Right ventricle myocardium superior (tissue), 1 donor: Measurements from ENCODE around the gene HOXB6. TPM values are rescaled to one million over a fixed set of nuclear protein-coding genes. Genes with fewer than 3 reads are reported as not detected.

Source experiments
- ATAC-seq: fragments of 200-7000 bp; cut with Tn5 transposase; one replicate; pipeline ENCODE4 v1.9.1; 2020; ENCODE audit warnings: mild to moderate bottlenecking; ENCODE audit not compliant: poor library complexity
- DNase-seq: peaks from one replicate; pipeline ENCODE4 v3.0.0-alpha.2; 2020
- intact Hi-C: fragments of 100-400 bp; cut with DNase I; formaldehyde crosslinking; loops from one replicate; pipeline ENCODE4 v1.11.2; 2022
- total RNA-seq: library from RNA; stranded (reverse); fragmentation: NEBNext Ultra II Directional; extraction: Animal tissue kit (Norgen Biotek cat#: 25700); gene quantifications from one replicate; pipeline ENCODE4 v1.2.1, GENCODE V29; 2021
- donor health status: DM: no; HTN: yes; CAD: no; lungs with severe emphysema.

HOXB6 gene
- total RNA-seq, 1 donor from 2014 or later = 0.78 TPM

DNA sequence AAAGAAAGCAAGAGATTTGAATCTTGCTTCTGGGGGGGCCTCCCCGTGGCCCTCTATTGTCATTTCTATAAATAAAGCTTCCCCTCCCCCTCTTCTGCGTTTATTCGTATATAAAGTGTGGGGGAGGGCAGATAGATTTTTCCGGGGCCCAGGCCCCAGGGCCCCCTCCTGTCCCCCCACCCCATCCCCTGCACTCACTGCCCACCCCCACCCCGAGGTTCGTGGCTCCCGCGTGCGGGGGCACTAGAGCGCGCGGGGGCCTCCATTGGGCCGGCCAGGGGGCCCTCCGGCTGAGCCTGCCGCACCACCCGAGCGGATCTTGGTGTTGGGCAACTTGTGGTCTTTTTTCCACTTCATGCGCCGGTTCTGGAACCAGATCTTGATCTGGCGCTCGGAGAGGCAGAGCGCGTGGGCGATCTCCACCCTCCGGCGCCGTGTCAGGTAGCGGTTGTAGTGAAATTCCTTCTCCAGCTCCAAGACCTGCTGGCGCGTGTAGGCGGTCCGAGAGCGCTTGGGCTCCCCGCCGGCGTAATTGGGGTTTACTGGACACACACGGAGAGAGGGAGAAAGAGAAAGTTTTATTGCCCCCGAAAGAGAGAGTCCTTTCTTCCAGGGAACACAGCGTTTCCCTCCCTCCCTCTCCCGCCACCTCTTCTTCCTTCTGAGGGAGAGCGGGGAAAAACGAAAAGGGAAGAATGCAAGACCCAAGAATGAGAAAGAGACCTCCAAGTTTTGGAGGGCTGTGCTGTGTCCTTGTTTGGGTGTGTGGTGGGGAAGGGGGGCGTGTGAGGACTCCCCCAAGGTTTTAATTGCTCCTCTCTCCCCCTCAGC is 28.1 kb downstream of the HOXB6 start:
- intact Hi-C loops = no loop called here
- DNase-seq (no peak), ATAC-seq (no peak)

DNA sequence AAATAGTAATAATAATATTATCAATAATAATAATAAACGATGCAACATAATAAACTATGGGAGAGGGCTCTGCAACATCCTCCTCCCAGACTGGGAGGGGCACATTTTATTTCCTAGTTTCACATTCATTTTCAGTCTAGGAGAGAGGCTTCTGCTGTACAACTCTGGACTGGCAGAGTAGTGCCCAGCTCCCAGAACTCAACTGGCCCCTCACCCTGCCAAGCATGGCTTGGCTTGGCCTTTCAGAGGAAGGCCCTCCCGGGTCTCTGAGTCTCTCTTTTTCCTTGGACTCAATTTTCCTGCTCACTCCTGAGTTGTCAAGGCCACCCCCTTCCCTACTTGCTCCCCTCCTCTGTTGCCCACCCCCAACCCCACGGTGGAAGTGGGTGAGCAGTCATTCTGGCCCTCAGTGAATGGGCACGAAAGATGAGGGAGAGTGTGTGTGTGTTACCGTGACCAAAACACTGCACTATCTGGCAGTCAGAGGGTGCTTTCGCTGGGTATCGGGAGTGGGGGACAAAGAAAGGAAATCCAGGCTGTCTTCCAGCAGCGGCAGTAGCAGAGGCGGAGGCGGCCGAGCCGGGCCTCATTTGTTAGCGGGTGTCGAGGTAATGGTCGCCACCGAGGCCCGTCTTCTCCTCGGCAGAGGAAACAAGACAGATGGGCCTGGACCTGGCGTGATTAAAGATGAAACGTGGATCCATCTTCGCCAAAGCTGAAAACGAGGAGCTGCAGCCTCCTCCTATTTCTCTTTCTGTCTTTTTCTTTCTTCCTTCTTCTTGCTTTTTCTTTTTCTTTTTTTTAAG is 28.9 kb downstream of the HOXB6 start:
- intact Hi-C loops = no loop called here
- DNase-seq (no peak), ATAC-seq (no peak)

DNA sequence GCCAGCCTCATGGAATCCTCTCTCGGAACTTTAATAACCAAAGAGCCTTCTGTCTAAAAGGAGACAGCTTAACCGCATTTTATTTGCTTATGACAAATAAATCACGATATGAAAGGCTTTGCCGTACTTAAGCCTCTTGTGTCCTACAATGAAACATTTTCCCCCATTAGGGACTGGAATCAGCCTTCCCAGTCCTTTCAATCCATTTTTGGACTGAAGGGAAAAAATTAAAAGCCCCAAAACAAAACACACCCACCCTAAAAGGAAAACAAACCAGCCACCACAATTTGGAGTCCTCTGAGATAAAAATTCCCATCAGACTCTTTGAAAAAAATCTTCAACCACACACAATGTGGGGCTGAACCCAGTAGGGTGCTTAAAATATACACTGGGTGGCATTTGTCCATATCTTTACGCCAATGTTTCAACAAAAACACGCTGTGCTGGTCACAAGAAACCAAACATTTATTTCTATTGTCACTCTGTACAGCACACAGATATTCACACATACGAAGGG is 29.7 kb downstream of the HOXB6 start:
- ATAC-seq (no peak), DNase-seq (no peak)
- intact Hi-C loops = no loop called here

DNA sequence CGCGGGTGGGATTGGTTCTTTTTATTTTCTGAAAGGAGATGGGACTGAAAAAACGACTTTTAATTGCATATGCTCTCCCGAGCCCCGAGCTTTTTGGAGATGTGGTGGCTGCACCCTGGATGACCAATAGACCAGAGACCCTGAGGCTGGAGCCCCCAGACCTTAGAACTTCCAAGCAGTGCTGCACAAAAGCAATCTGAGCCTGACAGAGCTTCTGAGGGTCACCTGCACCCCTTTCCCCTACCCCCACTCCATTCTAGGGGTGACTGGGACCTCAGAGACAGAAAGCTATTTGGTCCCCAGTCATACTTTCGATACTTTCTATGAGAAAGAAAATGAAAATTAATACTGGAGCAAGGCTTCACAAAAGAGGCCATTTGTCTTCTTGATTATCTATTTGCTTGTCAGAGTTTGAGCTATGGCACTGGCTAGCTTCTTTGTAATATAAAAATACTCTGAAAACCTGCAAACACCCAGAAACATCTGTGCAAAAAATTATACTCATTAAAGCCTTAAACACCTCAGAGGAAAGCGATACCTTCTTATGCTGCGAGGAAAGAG is 30.2 kb downstream of the HOXB6 start:
- no peak for DNase-seq
- intact Hi-C loops = no loop called here
- ATAC-seq = no peak

DNA sequence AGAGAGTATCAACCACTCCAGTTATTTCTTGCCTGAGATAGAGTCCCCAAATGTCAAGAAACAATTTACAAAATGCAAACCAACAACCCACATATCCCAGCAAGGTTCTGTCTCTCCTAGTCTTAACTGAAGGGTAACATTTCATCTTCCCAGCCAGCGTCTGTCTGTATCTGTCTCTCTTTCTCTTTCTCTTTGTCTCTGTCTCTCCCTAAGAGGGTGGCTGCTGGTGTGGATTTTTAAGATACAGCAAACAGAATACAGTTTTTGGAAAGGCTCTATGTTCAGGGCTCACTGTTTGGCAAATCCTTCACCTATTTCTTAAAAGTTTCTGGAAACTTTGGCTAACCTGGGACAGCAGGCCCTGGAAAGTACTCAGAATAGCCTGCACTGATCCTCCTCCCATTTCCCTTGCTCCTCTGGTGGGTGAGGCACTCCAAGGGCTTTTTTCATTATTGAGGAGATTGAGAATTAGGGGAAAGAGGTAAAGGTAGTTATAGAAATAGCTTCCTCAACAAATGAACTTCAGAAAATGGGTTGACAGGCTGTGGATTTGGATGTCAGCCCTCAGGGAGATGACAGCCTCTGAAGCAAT is 32.9 kb downstream of the HOXB6 start:
- intact Hi-C loops = no loop called here
- no peak for ATAC-seq
- DNase-seq = no peak

DNA sequence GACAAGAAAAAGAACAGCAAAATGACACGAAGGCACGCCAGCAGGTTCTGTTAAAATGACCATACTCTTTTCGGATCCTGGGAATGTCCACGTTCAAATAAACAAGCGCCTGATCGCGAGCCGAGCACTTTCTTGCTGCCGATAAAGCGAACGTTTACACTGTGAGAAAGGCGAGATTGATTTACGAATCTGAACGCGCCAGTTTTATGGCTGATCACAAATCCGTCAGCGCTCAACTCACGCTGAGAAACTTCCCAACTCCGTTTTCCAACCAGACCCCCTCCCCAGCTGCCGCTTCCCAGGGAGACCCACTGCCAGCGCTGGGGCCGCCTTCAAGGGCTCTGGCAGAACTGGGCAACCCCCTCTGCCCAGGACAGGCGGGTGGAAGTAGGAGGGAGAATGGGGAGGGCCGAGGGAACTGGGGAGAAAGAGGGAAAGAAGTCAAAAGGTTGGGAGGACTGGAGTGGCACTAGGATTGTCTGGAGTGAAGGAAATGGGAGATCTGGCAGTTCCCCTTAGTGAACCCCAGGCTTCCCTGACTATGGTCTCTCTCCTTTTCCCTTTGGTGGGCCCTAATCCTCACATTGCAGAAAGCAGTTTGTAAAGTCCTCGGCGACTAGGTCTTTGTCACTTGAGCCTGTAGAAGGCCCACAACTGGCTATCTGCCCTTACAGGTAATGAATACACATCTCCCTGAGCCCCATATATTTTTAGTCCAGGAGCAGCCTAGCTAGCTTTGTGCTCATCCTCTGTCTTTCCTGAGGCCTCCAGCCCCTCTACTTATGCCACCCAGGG is 33.6 kb downstream of the HOXB6 start:
- ATAC-seq = no peak
- intact Hi-C loops = no loop called here
- peak; percentile 15 for DNase-seq

DNA sequence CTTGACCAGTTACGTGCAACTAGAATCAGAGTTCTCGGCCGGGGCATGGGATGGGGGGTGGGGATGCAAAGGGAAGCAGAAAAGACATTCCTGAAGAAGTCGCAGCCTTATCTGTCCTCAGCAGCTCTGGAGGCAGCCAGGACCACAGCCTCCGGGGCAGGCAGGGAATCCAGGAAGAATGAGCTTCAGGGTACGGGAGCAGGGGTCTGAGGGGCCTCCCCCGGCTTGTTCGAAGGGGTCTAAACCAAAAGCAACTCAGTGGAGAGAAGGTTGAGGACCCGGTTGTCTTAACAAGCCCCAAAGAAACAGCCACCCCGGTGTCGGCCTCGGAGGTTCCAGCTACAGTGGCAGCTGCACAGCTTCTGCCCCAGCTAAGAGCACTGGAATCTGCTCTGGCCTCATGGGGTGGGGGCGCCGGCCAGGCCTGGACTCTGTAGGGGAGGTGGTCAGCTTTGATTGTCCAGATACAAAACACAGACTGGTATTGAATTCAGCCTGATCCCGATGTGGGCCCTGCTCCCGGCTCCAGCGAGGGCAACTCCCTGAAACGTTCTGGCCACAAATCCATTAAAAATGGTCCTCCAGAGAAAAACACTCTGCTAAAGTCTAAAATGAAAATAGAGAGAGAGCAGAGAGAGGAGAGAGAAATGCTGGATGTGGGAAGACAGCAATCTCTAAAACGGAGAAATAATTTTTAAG is 34.3 kb downstream of the HOXB6 start:
- intact Hi-C loops = no loop called here
- peak; percentile 26 for DNase-seq
- ATAC-seq = no peak

DNA sequence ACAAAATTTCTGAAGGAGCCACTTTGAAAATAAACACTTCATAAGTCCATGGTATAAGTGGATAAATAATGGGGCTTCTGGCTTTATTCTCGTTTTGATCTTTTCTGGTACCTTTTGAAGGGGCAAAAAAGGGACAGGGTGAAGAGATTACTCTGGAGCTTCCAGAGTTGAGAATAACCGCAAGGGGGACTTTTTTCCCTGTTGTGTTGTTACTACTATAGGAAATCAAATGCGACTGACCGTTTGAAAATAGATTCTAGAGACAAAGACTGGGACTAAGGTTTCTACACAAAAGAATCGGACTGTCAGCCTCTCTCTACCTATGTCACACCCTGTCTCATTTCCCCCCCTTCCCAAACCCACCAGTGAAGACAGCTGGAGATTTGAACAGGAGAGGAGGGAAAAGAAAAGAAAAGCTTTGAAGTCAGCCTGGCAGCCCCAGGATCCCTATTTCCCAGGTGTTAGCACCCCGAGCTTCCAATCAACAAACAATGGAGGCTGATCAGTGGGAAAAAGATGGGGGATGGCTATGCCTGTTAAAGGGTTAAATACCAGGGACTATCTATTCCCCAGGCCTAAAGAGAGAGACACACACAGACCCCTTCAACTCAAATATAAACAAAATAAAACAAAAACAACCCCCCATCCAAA is 35.0 kb downstream of the HOXB6 start:
- DNase-seq (no peak), ATAC-seq (no peak)
- intact Hi-C loops = no loop called here

DNA sequence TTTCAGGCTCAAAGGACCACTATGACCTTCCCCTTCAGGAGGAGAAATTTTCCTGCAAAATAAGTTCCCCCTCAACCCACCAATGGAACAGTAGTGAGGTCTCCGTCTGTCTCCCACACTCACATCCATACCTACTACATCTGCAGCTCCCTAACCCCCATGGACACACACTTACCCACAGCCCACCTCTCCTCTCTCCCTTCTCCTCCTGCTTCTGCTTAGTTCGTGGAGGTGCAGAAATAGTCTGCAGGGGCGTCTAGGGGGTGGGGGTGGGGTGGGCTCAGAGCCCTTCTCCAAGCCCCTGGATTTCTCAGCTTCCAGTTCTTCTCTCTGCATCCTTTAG is 35.6 kb downstream of the HOXB6 start:
- intact Hi-C loops = no loop called here
- ATAC-seq (no peak), DNase-seq (no peak)

DNA sequence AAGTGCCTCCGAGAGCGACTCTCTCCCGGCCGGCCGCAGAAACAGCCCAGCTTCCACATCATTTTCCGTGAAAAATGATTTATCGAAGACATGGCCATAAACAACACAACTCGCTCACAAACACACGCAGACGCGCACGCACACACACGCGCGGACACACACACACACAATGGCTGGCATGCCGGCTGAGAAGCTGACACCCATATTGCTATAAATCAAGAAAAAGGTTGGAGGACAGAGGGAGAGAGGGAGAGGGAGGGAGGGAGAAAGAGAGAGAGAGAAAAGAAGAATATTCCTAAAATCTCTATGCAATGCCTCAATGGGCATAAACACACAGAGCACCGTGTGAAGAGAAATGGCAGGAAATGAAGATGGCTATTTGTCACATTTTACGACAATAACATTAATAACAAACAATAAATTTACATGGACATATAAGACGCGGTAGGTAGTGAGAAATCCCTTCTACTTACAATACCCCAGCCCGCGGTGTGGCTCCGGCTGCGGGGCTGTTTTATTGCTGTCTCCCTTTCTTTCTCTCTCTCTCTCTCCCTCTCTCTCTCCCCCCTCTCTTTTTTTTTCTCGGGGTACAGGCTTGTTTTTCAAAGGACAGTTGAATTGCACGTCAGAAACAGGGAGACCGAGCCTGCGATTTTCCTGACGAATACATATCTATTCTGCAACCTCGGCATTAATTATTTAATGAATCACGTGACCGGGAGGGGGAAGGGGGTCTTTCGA is 36.1 kb downstream of the HOXB6 start:
- intact Hi-C loops = no loop called here
- ATAC-seq (no peak), DNase-seq (no peak)

DNA sequence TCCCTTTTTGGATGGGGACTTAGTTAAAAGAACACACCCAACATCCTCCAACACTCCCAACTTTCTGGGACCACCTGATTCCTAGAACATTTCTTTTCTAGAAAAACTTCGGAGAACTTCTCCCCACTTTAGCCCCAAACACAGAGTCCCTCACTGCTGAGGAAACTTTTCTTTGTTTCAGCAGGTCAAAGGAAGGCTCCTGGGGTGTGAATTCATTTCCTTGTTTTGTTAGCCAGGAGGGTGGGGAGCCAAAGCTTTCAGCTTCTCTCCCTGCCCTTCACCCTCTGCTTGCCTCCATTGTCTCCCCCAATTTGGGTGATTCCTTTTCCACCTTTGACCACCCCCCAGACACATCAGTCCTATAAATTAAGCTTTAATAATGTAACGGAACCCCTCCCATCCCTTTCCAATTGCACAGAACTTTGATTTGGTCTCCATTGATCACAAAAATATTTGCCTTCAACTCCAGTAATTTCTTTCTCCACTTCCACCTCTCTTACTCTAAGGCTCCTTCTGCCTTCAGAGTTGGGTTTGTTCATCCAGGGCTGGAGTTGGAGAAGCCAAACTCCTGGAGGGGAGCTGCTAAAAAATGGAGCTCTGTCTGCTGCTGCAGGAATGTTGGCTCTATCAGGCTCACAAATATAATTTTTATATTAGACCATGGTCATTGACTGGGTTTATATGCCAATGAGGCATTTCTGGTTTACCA is 37.0 kb downstream of the HOXB6 start:
- intact Hi-C loops = no loop called here
- no peak for ATAC-seq

DNA sequence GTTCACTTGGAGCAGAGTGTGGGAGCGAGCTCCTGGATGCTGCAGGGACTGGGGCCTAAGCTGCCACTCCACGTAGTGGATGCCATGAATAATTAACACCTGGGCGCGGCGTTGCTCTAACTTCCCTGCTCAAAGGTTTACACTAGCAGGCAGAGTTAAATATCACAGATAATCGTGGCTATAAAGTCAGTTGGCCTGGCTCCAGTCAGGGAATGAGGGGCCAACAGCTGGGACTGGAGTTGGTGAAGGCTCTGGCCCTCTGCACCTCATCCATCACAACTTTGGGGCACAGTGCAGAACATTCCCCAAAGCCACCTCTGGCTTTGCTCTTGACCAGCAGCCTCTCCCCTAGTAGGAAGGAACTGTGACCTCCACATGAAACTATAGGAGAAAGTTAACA is 37.6 kb downstream of the HOXB6 start:
- ATAC-seq (no peak), DNase-seq (no peak)
- intact Hi-C loops = no loop called here

More for the DNA sequence above, 37.0 kb downstream of the HOXB6 start:
- no peak for DNase-seq

DNA sequence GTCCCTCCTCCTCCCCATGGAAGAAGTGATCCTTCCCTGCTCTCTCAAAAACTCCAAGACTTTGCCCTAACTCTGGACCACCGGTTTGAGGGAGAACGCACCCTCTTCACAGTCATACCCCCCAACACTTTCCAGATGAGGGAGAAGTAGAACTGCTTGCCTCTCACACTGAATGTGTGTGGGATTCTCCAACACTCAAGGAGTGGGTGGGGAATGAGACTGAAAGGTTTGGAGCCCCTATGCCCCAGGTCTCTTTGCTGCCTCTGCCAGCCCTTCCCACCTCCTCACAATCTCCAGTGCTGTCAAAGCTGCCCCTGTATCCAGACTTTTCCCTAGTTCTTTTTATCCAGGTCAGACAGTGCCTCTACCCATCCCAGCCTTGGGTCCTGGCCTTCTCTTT is 38.1 kb downstream of the HOXB6 start:
- intact Hi-C loops = no loop called here
- DNase-seq (no peak), ATAC-seq (no peak)

DNA sequence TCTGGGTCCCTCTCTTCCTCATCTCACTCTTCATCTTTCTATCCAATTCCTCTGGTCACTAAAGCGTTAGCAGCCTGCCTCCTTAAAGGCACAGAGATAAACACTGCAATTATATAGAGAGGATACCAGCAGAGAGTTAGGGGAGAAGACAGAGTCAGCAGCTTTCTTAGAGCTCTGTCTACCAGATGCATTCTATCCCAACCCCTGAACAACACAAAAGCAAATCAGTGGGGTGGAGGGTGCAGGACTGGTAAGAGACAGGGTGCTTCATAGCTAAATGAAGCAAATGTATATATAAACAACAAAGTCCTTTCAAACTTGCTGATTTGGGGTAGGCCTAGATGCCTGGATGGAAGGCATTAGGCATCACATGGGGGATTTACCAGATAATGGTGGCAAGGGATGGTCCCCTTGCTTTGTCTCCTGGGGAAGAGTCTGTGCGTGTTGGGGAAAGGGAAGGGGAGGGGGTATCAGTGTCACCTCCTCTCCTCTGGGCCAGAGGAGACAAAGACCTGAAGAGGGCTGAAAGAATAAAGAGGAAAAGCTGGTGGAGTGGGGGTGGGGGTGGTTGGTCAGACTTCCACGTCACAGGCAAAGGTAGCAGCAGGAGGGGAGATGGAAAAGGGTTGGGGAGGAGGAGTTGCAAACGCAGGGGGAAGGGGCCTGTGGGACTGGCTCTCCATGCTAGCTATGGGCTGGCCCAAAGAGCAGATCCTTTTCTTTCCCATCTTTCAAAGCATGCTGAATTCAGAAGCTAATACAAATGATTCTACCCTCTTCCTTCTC is 38.7 kb downstream of the HOXB6 start:
- no peak for ATAC-seq
- DNase-seq = no peak
- intact Hi-C loops = no loop called here

DNA sequence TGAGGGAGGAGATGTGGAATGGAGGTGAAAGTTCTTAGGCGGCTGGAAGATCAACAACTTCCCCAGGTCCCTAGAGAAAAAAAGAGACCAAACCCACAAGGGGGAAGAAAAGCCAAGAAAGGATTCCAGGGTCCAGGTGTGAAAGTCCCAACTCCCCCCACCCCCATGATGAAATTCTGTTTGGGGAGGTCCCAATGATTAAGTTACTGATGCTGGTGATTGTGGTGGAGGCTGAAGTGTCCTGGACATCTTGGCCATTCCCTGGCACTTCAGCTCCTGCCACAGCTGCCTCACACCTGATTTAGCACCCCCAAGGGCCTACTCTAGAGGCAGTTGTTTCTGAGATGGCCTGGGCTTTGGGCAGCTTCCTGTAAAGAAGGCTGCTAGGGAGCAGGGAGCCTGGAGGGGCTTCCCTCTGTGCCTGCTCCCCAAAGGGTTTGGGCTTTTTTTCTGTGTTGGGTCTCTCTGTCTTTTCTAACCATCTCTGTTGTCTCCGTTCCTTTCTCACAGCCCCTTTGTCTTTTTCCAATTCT is 39.7 kb downstream of the HOXB6 start:
- intact Hi-C loops = no loop called here
- ATAC-seq (no peak), DNase-seq (no peak)
